PC-9 (cell line): Measurements from ENCODE around the gene FOXD3. TPM values are rescaled to one million over a fixed set of nuclear protein-coding genes. Genes with fewer than 3 reads are reported as not detected.

Experiments
- BruUV-seq: library from RNA; stranded (reverse); fragments of 400-500 nt; replicated peaks from 2 replicates; lab custom pipeline; 2021; lab: Mats Ljungman, UMichigan
- CTCF ChIA-PET: fragments of 300-600 bp; sonication (Branson Sonifier 250); formaldehyde crosslinking; loops from one replicate; lab custom pipeline; 2022; ENCODE audit warnings: antibody characterized with exemption; lab: Charles Lee
- POLR2A ChIA-PET: fragments of 300-600 bp; sonication (Branson Sonifier 250); formaldehyde crosslinking; loops from one replicate; lab custom pipeline; 2022; ENCODE audit warnings: antibody characterized with exemption; ENCODE audit not compliant: unreplicated experiment; lab: Charles Lee
- DNase-seq, 2 experiments: peaks; one replicate each; pipeline versions ENCODE4 v3.0.0 to v3.0.0-alpha.2; 2015 to 2022; ENCODE audit warnings: mixed read lengths in 1 of 2
- H2AFZ ChIP-seq: fragments of 200-600 bp; sonication (generic); 2 replicates; pipeline ENCODE4 v1.8.1; 2017; ENCODE audit warnings: antibody characterized with exemption
- H3F3A ChIP-seq: fragments of 200-600 bp; sonication (generic); 2 replicates; pipeline ENCODE4 v1.8.1; 2017; ENCODE audit warnings: antibody characterized with exemption, mild to moderate bottlenecking, low read depth; ENCODE audit not compliant: insufficient read depth
- H3K27ac ChIP-seq: fragments of 200-600 bp; sonication (generic); 2 replicates; pipeline ENCODE4 v1.6.1; 2016; ENCODE audit warnings: mixed run types
- H3K27me3 ChIP-seq: fragments of 200-600 bp; sonication (generic); 2 replicates; pipeline ENCODE4 v1.6.1; 2016; ENCODE audit warnings: low read depth, mixed run types; ENCODE audit not compliant: insufficient read depth
- H3K36me3 ChIP-seq: fragments of 200-600 bp; sonication (generic); 2 replicates; pipeline ENCODE4 v1.6.1; 2016; ENCODE audit warnings: low read depth, mixed run types
- H3K4me1 ChIP-seq: fragments of 200-600 bp; sonication (generic); replicated peaks from 2 replicates; pipeline ENCODE4 v1.6.1; 2016; ENCODE audit warnings: mixed run types; ENCODE audit not compliant: insufficient read depth
- H3K4me2 ChIP-seq: fragments of 200-600 bp; sonication (generic); 2 replicates; pipeline ENCODE4 v1.6.1; 2017; ENCODE audit warnings: mixed run types
- H3K4me3 ChIP-seq: fragments of 200-600 bp; sonication (generic); 2 replicates; pipeline ENCODE4 v1.6.1; 2016; ENCODE audit warnings: mixed run types
- H3K79me2 ChIP-seq: fragments of 200-600 bp; sonication (generic); 2 replicates; pipeline ENCODE4 v1.6.1; 2017; ENCODE audit warnings: low read depth, mixed run types
- H3K9me2 ChIP-seq: fragments of 200-600 bp; sonication (generic); 2 replicates; pipeline ENCODE4 v1.8.1; 2017; ENCODE audit warnings: mild to moderate bottlenecking; ENCODE audit not compliant: insufficient read depth
- H3K9me3 ChIP-seq: fragments of 200-600 bp; sonication (generic); 2 replicates; pipeline ENCODE4 v1.8.1; 2016; ENCODE audit warnings: low read depth; ENCODE audit not compliant: insufficient read depth
- H4K20me1 ChIP-seq: fragments of 200-600 bp; sonication (generic); 2 replicates; pipeline ENCODE4 v1.8.1; 2017; ENCODE audit not compliant: insufficient read depth
- CTCF ChIP-seq: fragments of 200-600 bp; sonication (generic); conservative IDR thresholded peaks from 2 replicates; pipeline ENCODE4 v1.6.1; 2017; ENCODE audit warnings: mixed run types, antibody characterized with exemption, mild to moderate bottlenecking, moderate library complexity
- EZH2 ChIP-seq: fragments of 200-600 bp; sonication (generic); IDR thresholded peaks from 2 replicates; pipeline ENCODE4 v1.8.0; 2017; ENCODE audit warnings: antibody characterized with exemption, low read depth
- intact Hi-C: fragments of 100-400 bp; cut with micrococcal nuclease; formaldehyde crosslinking; loops from one replicate; pipeline ENCODE4 v1.10.0; 2022; ENCODE audit not compliant: unreplicated experiment
- total RNA-seq: library from RNA; stranded (reverse); gene quantifications from 2 replicates; pipeline ENCODE4 v1.2.3, GENCODE V29; 2021

FOXD3 gene
- total RNA-seq, 1 experiment from 2014 or later = not detected

GRCh38 chr1:63326106-63326472 is 3.7 kb downstream of the FOXD3 start:
- no TSS peak for BruUV-seq
- Histone ChIP-seq H3K9me2 (no peaks in the 10 kb centered on the region), H3K9me3 (no peaks in the 10 kb centered on the region), H4K20me1 (no peaks in the 10 kb centered on the region), H3K36me3 (no peaks in the 10 kb centered on the region), H3K4me2 (no peak overlapping the region), H2AFZ (no peak overlapping the region), H3K27ac (no peak overlapping the region), H3K4me3 (no peak overlapping the region), H3K27me3 (peaks cover 4% of the 10 kb centered on the region; the same call in 1 of the 2 replicates), H3K79me2 (no peaks in the 10 kb centered on the region), H3F3A (no peaks in the 10 kb centered on the region), H3K4me1 (no peaks in the 10 kb centered on the region)
- ChIA-PET CTCF (no interaction called here), POLR2A (no interaction called here)
- no peak for DNase-seq
- no peak for TF ChIP-seq EZH2
- TF ChIP-seq CTCF = no peak
- intact Hi-C loops = no loop called here

GRCh38 chr1:63326473-63327380 is 4.4 kb downstream of the FOXD3 start:
- intact Hi-C loops = no loop called here
- no peaks in the 10 kb centered on the region for H4K20me1 ChIP-seq
- no peaks in the 10 kb centered on the region for H3F3A ChIP-seq
- H3K9me2 ChIP-seq = peaks cover 1% of the 10 kb centered on the region; the same call in 1 of the 2 replicates
- H3K36me3 ChIP-seq = no peaks in the 10 kb centered on the region
- DNase-seq = no peak
- CTCF ChIA-PET = no interaction called here
- BruUV-seq = no TSS peak
- no peak overlapping the region for H2AFZ ChIP-seq
- TF ChIP-seq CTCF (no peak), EZH2 (no peak)
- H3K27ac ChIP-seq = no peak overlapping the region
- no peak overlapping the region; the same call in 1 of the 2 replicates for H3K4me2 ChIP-seq
- POLR2A ChIA-PET = no interaction called here
- no peaks in the 10 kb centered on the region for H3K9me3 ChIP-seq
- H3K79me2 ChIP-seq = no peaks in the 10 kb centered on the region
- peaks cover 6% of the 10 kb centered on the region; the same call in 1 of the 2 replicates for H3K27me3 ChIP-seq
- no peak overlapping the region for H3K4me3 ChIP-seq
- H3K4me1 ChIP-seq = no peaks in the 10 kb centered on the region

GRCh38 chr1:63327417-63328054 is 5.2 kb downstream of the FOXD3 start:
- TF ChIP-seq CTCF (peak; percentile 86), EZH2 (no peak)
- no peaks in the 10 kb centered on the region for H3K79me2 ChIP-seq
- H3K4me1 ChIP-seq = no peaks in the 10 kb centered on the region
- H3F3A ChIP-seq = no peaks in the 10 kb centered on the region
- peaks cover 13% of the 10 kb centered on the region; the same call in 1 of the 2 replicates for H3K27me3 ChIP-seq
- ChIA-PET CTCF (interaction anchor here (0.6 kb wide), 1 partner anchor 357 kb away, joined by 7 read pairs; no protein-coding TSS in a partner anchor), POLR2A (no interaction called here)
- no peaks in the 10 kb centered on the region for H3K36me3 ChIP-seq
- H2AFZ ChIP-seq = peak overlapping the region; percentile 73
- H4K20me1 ChIP-seq = no peaks in the 10 kb centered on the region
- H3K27ac ChIP-seq = no peak overlapping the region
- peaks cover 4% of the 10 kb centered on the region; the same call in 1 of the 2 replicates for H3K9me2 ChIP-seq
- H3K4me3 ChIP-seq = no peak overlapping the region
- intact Hi-C loops = no loop called here
- DNase-seq = peak in 1 of 2 experiments; percentile 70
- H3K9me3 ChIP-seq = no peaks in the 10 kb centered on the region
- H3K4me2 ChIP-seq = peak overlapping the region; percentile 53; the same call in 1 of the 2 replicates
- no TSS peak for BruUV-seq
